A549 treated with GW870086 at 1 μM for 4 hours (cell line): ENCODE results near the gene SCIN. TPM values are rescaled to one million over a fixed set of nuclear protein-coding genes. Genes with fewer than 3 reads are reported as not detected.

Experiments used
- total RNA-seq: library from RNA; stranded (reverse); fragments of 200-300 nt; extraction: Qiagen RNA extraction; gene quantifications from 5 replicates; pipeline ENCODE4 v1.2.3, GENCODE V29; 2022; ENCODE audit warnings: low read depth

Gene SCIN
- 0.31 to 0.82 TPM (median 0.41 TPM) in 5 replicates for total RNA-seq

GRCh38 chr7:12570534-12571461 is at the start of gene SCIN:
TSS of gene SCIN (plus strand) at chr7:12570720. CDS start at chr7:12570787, 67 bp downstream.

GRCh38 chr7:12686891-12687717 is 116.6 kb downstream of the SCIN start, which contains the start of gene ARL4A:
TSS of gene ARL4A (plus strand) at chr7:12687633. CDS start at chr7:12688255, 622 bp downstream.

Other genes with a start within 250 kb of the SCIN start
- 0.31 to 0.76 TPM (median 0.57 TPM) in 5 replicates for gene VWDE, start 166.9 kb upstream of the SCIN start, total RNA-seq
- 59.0 to 62.3 TPM (median 60.5 TPM) in 5 replicates for gene ARL4A, start 116.9 kb downstream of the SCIN start, total RNA-seq